ENCODE data around the gene RPL35.
"Not testable (repeated sequence)": the region's sequence is repeated elsewhere in the genome, so short reads cannot be mapped to it uniquely, and the experiment has no call there.

Gene RPL35

GRCh38 chr9:124849801-124850200 is 12.0 kb downstream of the RPL35 start:
- DNase-seq, result no peak

GRCh38 chr9:124846969-124847368 is 14.8 kb downstream of the RPL35 start:
- no peak for DNase-seq

GRCh38 chr9:124846467-124846866 is 15.3 kb downstream of the RPL35 start:
- not testable (repeated sequence) for DNase-seq

GRCh38 chr9:124844291-124844690 is 17.5 kb downstream of the RPL35 start:
- no peak for DNase-seq

- DNase-seq, result no peak
Observed at GRCh38 chr9:124843456-124844034, 18.2 kb downstream of the RPL35 start.

- no peak for DNase-seq
Observed at GRCh38 chr9:124841075-124841821, 20.5 kb downstream of the RPL35 start.

GRCh38 chr9:124840300-124840833 is 21.4 kb downstream of the RPL35 start:
- DNase-seq, result no peak

- DNase-seq, result peak; percentile 35
Observed at GRCh38 chr9:124839612-124840299, 22.0 kb downstream of the RPL35 start.

GRCh38 chr9:124838567-124839275 is 23.0 kb downstream of the RPL35 start:
- DNase-seq, result not testable (repeated sequence)

GRCh38 chr9:124838132-124838531 is 23.6 kb downstream of the RPL35 start:
- DNase-seq, result not testable (repeated sequence)

GRCh38 chr9:124835026-124835557 is 26.7 kb downstream of the RPL35 start:
- DNase-seq, result no peak

- DNase-seq, result no peak
Observed at GRCh38 chr9:124834591-124834990, 27.2 kb downstream of the RPL35 start.

- no peak for DNase-seq
Observed at GRCh38 chr9:124831642-124832364, 30.0 kb downstream of the RPL35 start.

GRCh38 chr9:124830593-124830992 is 31.2 kb downstream of the RPL35 start:
- DNase-seq, result no peak

- no peak for DNase-seq
Observed at GRCh38 chr9:124829334-124829669, 32.5 kb downstream of the RPL35 start.

- DNase-seq, result no peak
Observed at GRCh38 chr9:124828489-124829333, 33.0 kb downstream of the RPL35 start.

GRCh38 chr9:124820698-124821623 is 40.8 kb downstream of the RPL35 start:
- DNase-seq, result no peak

- peak; percentile 13 for DNase-seq
Observed at GRCh38 chr9:124818431-124819281, 43.1 kb downstream of the RPL35 start.

- no peak for DNase-seq
Observed at GRCh38 chr9:124815601-124816000, 46.2 kb downstream of the RPL35 start.
